BJ (cell line): ENCODE measurements around the gene DIAPH1. TPM values are rescaled to one million over a fixed set of nuclear protein-coding genes. Genes with fewer than 3 reads are reported as not detected.
A peak's percentile ranks its signal among the peaks of the same experiment; 100 is the strongest.

Source experiments
- CTCF ChIA-PET: fragments of 350-600 bp; formaldehyde crosslinking; extraction: SDS; loops from one replicate; lab custom pipeline; 2021; ENCODE audit warnings: antibody characterized with exemption, inconsistent platforms; lab: Yijun Ruan, JAX
- POLR2A ChIA-PET: fragments of 300-600 bp; sonication (Branson Sonifier 250); formaldehyde crosslinking; extraction: SDS; loops from one replicate; lab custom pipeline; 2021; ENCODE audit warnings: antibody characterized with exemption; lab: Charles Lee
- DNase-seq: peaks from one replicate; pipeline ENCODE4 v3.0.0-alpha.2; 2011; ENCODE audit warnings: low read depth
- H3K27me3 ChIP-seq: 2 replicates; pipeline ENCODE4 v1.6.0; 2011; ENCODE audit warnings: low read length; ENCODE audit not compliant: control insufficient read depth, insufficient read depth
- H3K36me3 ChIP-seq: 2 replicates; pipeline ENCODE4 v1.5.1; 2011; ENCODE audit warnings: low read length; ENCODE audit not compliant: control insufficient read depth, insufficient read depth
- H3K4me3 ChIP-seq: 2 replicates; pipeline ENCODE4 v1.5.1; 2011; ENCODE audit warnings: low read depth, mild to moderate bottlenecking, control low read depth, low read length
- CTCF ChIP-seq: IDR thresholded peaks from 2 replicates; pipeline ENCODE4 v1.5.1; 2011; ENCODE audit warnings: low read depth, mild to moderate bottlenecking, control low read depth, inconsistent platforms, low read length, moderate library complexity; ENCODE audit not compliant: insufficient read depth
- polyA plus RNA-seq: library from polyadenylated mRNA; depleted of rRNA; stranded (reverse); fragments of >200 nt; gene quantifications from 2 replicates; pipeline ENCODE4 v1.2.3, GENCODE V29; 2011

DIAPH1 gene
- polyA plus RNA-seq, 1 experiment = 36.6 TPM

- Histone ChIP-seq H3K36me3 (peaks cover 32% of the 10 kb centered on the region), H3K27me3 (no peaks in the 10 kb centered on the region), H3K4me3 (no peak overlapping the region)
- POLR2A ChIA-PET = no interaction called here
- DNase-seq = no peak
- no peak for TF ChIP-seq CTCF
- CTCF ChIA-PET = no interaction called here
Observed at GRCh38 chr5:141649056-141649688, 30.4 kb upstream of the DIAPH1 start.

- no peak for DNase-seq
- H3K27me3 ChIP-seq = no peaks in the 10 kb centered on the region
- TF ChIP-seq CTCF = no peak
- CTCF ChIA-PET = interaction anchor here (1.0 kb wide), 1 partner anchor 17 kb away, joined by 3 read pairs; no protein-coding TSS in a partner anchor
- POLR2A ChIA-PET = no interaction called here
- no peak overlapping the region for H3K4me3 ChIP-seq
- H3K36me3 ChIP-seq = peaks cover 36% of the 10 kb centered on the region
Observed at GRCh38 chr5:141647851-141648250, 29.1 kb upstream of the DIAPH1 start.

GRCh38 chr5:141647242-141647641, 28.4 kb upstream of the DIAPH1 start:
- TF ChIP-seq CTCF = no peak
- H3K4me3 ChIP-seq = no peak overlapping the region
- no peak for DNase-seq
- H3K36me3 ChIP-seq = peaks cover 38% of the 10 kb centered on the region
- ChIA-PET POLR2A (no interaction called here), CTCF (interaction anchor here (1.0 to 7.0 kb wide), 3 partner anchors 18 to 55 kb away, joined by 3 to 30 read pairs (median 4); partner anchors contain the start of gene DIAPH1)
- no peaks in the 10 kb centered on the region for H3K27me3 ChIP-seq

- no peak for TF ChIP-seq CTCF
- no peak for DNase-seq
- no peak overlapping the region for H3K4me3 ChIP-seq
- peaks cover 39% of the 10 kb centered on the region for H3K36me3 ChIP-seq
- POLR2A ChIA-PET = no interaction called here
- CTCF ChIA-PET = interaction anchor here (1.1 to 7.0 kb wide), 3 partner anchors 19 to 54 kb away, joined by 4 to 30 read pairs (median 4); partner anchors contain the start of gene DIAPH1
- no peaks in the 10 kb centered on the region for H3K27me3 ChIP-seq
Observed at GRCh38 chr5:141646026-141646425, 27.2 kb upstream of the DIAPH1 start.

GRCh38 chr5:141641634-141642267, 23.0 kb upstream of the DIAPH1 start:
- CTCF ChIA-PET = interaction anchor here (0.7 to 7.0 kb wide), 7 partner anchors 10 to 49 kb away, joined by 3 to 30 read pairs (median 5); partner anchors contain the start of genes DIAPH1 and FCHSD1
- POLR2A ChIA-PET = no interaction called here
- peak; percentile 44 for TF ChIP-seq CTCF
- no peak for DNase-seq
- Histone ChIP-seq H3K4me3 (no peak overlapping the region), H3K36me3 (peaks cover 31% of the 10 kb centered on the region), H3K27me3 (no peaks in the 10 kb centered on the region)
